Measurements from ENCODE around the gene DTNB.
"Not testable (repeated sequence)": the region's sequence is repeated elsewhere in the genome, so short reads cannot be mapped to it uniquely, and the experiment has no call there.

Gene DTNB

DNA sequence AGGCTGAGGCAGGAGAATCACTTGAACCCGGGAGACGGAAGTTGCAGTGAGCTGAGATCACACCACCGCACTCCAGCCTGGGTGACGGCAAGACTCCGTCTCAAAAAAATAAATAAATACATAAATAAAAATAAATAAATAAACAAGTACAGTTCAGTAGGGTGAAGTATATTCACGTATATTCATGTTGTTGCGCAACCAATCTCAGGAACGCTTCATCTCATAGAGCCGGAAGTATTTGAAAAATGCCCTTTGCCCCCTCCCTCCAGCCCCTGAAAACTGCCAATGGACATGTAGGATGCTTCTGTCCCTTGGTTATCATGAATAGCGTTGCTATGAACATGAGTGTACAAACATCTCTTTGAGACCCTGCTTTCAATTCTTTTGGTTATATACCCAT, 132.0 kb downstream of the DTNB start:
- no peak for DNase-seq (ENCODE audit: low read depth)

- DNase-seq (ENCODE audit: low read depth) = no peak
Measured at GRCh38 chr2:25539136-25539535, 134.2 kb downstream of the DTNB start.

DNA sequence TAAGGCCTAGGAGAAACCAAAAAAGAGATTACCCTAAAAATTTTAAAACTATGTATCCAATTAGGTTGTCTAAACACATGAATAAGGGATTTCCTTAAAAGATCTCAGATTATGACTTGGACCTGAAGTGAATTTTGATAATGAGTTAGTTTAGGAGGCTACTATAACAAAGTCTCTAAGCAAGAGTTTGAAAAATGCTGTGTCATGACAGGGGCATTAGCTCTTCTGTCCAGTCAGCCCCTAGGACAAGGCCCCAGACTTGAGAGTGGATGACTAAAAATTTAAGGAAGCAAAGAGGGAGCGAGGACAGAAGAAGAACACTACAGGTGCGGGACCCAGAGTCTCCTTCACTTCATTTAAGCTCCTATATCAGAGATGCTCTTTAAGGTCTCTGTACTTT, 135.9 kb downstream of the DTNB start:
- DNase-seq (ENCODE audit: low read depth) = no peak

DNA sequence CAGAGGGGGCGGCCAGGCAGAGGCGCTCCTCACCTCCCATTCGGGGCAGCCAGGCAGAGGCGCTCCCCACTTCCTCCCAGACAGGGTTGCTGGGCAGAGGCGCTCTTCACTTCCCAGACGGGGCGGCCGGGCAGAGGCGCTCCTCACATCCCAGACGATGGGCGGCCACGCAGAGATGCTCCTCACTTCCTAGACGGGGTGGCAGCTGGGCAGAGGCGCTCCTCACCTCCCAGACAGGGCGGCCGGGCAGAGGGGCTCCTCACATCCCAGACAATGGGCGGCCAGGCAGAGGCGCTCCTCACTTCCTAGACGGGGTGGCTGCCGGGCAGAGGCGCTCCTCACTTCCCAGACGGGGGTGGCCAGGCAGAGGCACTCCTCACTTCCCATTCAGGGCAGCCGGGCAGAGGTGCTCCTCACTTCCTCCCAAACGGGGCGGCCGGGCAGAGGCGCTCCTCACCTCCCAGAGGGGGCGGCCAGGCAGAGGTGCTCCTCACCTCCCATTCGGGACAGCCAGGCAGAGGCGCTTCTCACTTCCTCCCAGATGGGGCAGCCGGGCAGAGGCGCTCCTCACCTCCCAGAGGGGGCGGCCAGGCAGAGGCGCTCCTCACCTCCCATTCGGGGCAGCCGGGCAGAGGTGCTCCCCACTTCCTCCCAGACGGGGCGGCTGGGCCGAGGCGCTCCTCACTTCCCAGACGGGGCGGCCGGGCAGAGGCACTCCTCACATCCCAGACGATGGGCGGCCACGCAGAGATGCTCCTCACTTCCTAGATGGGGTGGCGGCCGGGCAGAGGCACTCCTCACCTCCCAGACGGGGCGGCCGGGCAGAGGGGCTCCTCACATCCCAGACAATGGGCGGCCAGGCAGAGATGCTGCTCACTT, 137.7 kb downstream of the DTNB start:
- DNase-seq (ENCODE audit: low read depth) = not testable (repeated sequence)

DNA sequence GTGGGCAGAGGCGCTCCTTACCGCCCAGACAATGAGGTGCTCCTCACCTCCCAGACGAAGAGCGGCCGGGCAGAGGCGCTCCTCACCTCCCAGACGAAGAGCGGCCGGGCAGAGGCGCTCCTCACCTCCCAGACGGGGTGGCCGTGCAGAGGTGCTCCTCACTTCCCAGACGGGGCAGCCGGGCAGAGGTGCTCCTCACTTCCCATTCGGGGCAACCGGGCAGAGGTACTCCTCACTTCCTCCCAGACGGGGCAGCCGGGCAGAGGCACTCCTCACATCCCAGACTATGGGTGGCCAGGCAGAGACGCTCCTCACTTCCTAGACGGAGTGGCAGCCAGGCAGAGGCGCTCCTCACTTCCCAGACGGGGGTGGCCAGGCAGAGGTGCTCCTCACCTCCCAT, 138.4 kb downstream of the DTNB start:
- DNase-seq (ENCODE audit: low read depth) = not testable (repeated sequence)

DNA sequence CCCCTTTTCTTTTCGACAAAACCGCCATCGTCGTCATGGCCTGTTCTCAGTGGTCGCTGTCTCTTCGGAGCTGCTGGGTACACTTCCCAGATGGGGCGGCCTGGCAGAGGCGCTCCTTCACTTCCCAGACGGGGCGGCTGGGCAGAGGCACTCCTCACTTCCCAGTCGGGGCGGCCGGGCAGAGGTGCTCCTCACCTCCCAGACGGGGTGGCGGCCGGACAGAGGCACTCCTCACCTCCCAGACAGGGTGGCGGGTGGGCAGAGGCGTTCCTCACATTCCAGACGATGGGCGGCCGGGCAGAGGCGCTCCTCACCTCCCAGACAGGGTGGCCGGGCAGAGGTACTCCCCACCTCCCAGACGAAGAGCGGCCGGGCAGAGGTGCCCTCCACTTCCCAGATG, 138.9 kb downstream of the DTNB start:
- DNase-seq (ENCODE audit: low read depth) = no peak

DNA sequence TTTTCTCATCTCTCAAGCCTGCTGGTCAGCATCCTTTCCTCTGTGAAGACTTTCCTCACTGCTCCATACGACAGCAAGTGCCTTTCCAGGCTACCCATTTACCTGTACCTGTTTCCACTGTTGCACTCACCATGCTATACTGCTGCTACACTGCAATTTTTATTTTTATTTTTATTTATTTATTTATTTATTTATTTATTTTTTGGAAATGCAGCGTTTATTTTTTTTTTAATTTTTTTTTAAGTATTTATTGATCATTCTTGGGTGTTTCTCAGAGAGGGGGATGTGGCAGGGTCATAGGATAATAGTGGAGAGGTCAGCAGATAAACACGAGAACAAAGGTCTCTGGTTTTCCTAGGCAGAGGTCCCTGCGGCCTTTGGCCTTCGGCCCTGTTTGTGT, 139.6 kb downstream of the DTNB start:
- DNase-seq (ENCODE audit: low read depth) = not testable (repeated sequence)

DNA sequence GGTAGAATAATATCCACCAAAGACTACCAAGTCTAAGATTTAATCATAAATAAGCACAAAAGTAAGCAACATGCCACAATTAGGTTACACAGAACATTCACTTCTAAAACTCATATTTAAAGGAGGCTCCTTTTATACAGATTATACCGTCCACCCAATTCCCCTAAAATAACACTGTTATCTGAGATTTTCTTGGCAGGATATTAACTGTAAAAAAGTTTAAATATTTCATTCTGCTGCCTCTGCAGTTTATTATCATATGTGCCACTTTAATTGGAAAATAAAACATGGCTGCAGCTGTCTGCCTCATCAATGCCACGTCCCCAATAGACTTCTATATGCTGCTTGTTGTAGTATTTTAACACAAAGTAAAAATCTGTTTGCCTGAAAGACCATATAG, 140.9 kb downstream of the DTNB start:
- no peak for DNase-seq (ENCODE audit: low read depth)

- no peak for DNase-seq (ENCODE audit: low read depth)
Measured at GRCh38 chr2:25529034-25529433, 144.3 kb downstream of the DTNB start.

DNA sequence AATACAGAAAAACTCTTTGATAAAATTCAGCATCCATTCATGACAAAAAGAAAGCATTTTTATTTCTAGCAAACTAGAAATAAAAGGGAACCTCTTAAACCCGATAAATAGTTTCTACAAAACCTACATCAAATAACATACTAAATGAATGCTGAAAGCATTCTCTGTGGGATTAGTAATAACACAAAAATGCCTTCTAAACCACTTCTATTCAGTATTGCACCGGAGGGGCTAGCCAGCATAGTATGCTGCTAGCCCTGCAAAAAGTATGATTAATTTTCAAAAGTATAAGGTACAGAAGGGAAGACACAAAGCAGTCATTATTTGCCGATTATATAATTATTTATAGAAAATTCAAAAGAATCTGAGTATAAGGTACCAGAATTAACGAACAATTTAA, 145.2 kb downstream of the DTNB start:
- DNase-seq (ENCODE audit: low read depth) = no peak

DNA sequence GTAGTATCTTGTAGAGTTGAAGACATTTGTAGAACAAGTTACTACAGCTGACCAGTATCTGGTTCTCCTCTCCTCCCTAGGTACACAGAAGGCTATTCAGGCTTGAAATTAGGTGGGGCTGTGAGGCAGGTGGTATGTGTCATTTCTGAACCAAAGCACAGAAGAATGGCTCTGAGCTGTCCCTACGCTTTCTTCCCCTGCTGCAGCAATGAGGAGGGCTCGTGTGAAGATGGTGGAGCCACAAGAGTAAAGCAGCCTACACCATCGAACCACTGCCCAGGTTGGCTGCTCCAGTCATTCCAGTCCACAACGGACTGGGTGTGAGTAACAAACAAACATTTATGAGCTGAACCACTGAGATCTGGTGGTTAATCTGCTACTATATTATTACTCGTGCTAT, 148.9 kb downstream of the DTNB start:
- no peak for DNase-seq (ENCODE audit: low read depth)

GRCh38 chr2:25523060-25523459, 150.3 kb downstream of the DTNB start:
- DNase-seq (ENCODE audit: low read depth) = no peak

DNA sequence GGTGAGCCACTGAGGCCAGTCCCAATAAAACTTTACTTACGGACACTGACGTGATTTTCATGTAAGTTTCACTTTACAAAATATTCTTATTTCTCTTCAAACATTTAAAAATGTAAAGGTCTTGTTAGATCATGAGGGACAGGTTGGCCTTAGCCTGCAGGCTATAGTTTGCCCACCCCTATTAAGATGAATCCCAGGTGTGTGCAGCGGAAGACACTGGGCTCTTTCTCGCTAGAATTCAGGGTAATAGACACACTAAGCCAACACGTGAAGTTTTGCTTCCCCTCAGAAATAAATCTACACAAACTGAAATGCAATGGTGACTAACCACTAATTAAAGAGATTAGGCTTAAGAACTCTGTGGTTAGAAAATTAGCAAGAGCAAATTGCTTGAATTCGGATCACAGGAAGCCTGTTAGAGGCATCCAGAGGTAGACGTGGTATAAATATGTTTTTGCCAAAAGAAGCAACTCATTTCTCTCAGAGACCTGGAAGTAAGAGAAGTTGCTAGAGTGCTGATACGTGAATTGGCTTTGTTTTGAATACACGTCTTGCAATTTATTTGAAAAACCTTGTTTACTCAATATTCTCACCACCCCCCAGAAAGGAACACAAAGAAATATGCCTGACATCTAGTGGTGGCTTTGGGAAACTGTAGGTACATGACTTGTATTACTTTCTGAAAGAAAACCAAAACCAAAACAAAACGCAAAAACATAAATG, 151.6 kb downstream of the DTNB start:
- DNase-seq (ENCODE audit: low read depth) = no peak

GRCh38 chr2:25521126-25521525, 152.3 kb downstream of the DTNB start:
- no peak for DNase-seq (ENCODE audit: low read depth)

GRCh38 chr2:25517701-25518100, 155.7 kb downstream of the DTNB start:
- DNase-seq (ENCODE audit: low read depth) = no peak

- no peak for DNase-seq (ENCODE audit: low read depth)
Measured at GRCh38 chr2:25514043-25514637, 159.2 kb downstream of the DTNB start.

GRCh38 chr2:25512707-25513106, 160.7 kb downstream of the DTNB start:
- DNase-seq (ENCODE audit: low read depth) = no peak

- no peak for DNase-seq (ENCODE audit: low read depth)
Measured at GRCh38 chr2:25506226-25506625, 167.2 kb downstream of the DTNB start.

DNA sequence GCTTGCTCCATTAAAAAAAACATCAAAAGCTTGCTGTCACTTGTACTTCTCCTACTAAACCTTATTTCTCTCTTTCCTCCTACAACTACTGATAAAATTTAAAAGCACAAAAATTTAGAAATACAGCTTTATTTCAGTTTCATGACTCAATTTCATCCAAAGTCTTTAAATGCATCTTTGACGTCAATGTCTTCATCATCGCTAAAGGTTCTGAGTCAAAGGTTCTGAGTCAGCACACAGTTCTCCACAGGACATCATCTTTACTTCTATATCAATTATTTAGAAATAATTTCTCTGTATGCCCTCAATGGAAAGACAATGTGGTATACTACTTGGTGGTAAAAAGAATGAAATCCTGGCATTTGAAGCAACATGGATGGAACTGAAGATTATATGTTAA, 167.8 kb downstream of the DTNB start:
- no peak for DNase-seq (ENCODE audit: low read depth)

DNA sequence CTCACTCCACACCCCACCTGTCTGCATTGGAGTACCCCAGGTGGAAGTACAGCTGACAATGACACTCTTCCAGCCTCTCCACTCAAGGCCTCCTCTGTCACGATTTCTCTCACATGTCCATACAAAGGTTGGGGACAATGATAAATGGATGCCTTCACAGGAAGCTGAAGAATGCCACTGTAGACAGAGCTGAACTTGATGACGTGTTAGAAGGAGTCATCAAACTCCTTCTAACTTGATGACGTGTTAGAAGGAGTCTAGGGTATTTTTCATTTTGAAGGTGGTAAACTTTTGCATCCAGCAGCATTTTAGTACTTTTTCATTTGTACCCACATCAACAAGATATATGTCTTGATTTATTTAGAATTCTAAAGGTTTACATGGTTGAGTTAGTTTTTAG, 168.2 kb downstream of the DTNB start:
- no peak for DNase-seq (ENCODE audit: low read depth)

DNA sequence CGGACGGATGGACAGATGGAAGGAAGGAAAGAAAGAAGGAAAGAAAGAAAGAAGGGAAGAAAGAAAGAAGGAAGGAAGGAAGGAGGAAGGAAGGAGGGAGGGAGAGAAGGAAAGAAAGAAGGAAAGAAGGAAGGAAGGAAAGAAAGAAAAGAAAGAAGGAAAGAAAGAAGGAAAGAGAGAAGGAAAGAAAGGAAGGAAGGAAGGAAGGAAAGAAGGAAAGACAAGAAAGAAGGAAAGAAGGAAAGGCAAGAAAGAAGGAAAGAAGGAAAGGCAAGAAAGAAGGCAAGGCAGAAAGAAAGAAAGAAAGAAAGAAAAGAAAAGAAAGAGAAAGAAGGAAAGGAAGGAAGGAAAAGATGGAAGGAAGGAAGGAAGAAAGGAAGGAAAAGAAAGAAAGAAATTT, 169.1 kb downstream of the DTNB start:
- no peak for DNase-seq (ENCODE audit: low read depth)

DNA sequence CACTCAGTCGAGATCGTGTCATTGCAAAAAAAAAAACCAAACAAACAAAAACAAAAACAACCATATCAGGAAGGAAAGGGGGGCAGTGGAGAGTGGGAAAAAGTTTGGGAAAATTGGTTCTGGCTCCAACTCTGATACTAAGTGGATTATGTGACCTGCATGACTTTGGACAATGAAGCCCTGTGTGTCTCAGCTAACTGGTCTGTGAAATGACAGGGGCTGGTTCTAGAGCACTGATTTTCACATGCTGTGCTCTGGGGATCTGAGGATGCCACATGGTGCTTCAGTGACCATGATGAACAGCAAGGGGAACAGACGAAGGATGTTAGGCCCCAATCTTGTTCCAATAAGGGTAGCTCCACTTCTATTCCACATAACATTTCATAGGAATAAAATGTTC, 174.2 kb downstream of the DTNB start:
- no peak for DNase-seq (ENCODE audit: low read depth)

DNA sequence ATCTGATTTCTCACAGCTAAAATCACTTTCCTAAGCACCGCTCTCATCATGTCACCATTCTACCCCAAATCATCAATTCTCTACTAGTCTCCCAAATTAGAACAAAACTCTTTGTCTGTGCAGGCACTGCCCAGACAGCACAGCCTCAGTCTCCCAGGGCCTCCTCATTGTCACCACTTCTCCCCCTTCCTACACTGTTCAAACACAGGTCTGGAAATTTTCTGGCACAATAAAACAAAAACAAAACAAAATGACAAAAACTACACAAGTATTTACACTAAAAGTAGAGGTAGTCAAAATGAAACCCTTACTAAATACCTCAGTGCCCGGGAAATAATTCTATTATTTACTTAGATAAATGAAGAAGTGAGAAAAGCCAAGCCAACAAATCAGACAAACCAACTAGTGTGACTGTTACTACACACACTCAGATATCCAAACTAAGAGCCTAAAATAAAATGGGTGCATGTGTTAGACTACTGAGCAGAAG, 175.4 kb downstream of the DTNB start:
- DNase-seq (ENCODE audit: low read depth) = no peak
